NCI-H2196 treated with DMSO at 0.1 percent for 48 hours (cell line): ENCODE measurements around the gene RNLS.
"Not testable (repeated sequence)": the region's sequence is repeated elsewhere in the genome, so short reads cannot be mapped to it uniquely, and the experiment has no call there.

Experiments used
- DNase-seq: peaks from one replicate; lab custom pipeline; 2025; ENCODE audit not compliant: unreplicated experiment; lab: John Stamatoyannopoulos, UW

The RNLS gene

DNA sequence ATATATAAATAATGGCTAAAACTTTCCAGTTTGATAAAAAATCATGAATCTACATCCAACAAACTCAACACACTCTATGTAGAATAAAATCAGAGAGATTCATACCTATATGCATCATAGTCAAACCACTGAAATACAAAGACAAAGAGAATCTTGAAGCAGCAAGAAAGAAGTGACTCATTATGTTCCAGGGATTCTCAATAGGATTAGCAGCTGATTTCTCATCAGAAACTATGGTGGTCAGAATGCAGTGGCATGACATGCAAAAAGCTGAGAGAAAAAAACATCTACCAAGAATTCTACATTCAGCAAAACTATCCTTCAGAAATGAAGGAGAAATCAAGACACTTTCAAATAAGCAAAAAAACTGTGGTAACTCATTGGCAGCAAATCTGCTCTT is 187.4 kb downstream of the RNLS start:
- DNase-seq, result no peak

DNA sequence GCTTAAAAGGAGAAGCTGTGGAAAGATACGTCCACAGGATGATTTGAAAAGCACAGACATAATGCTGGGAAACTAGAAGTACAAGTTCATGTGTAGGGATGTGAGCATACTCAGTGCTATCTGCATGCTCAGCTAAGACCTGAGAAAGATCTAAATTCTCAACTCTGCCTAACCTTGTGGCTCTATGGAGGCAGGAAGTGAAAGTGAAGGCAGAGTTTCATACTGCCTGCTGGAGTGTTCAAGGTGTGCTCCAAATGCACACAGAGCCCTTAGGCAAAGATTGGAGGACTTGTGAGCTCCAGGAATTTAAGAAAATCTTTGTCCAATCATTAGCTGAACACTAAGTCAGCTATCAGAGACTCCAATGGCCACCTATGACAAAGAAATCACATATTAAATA is 190.9 kb downstream of the RNLS start:
- DNase-seq, result no peak

DNA sequence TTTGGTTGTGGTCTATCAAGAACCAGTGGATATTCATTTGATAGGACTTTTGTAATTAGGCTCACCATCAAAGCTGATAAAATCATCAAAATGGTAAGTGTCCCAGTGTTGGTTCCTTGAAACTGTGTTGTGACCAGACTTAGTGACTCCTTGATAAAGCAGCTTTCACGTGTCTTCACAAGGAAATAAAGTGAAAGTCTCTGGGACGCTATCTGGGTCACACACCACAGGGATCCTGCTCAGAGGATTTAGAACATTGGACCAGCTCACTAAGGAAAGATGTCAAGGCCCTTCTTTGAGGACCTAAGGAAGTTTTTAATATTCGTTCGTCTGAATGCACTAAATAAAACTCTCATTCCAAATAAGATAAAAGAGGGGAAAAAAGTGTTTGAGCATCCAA is 193.1 kb downstream of the RNLS start:
- DNase-seq, result no peak

DNA sequence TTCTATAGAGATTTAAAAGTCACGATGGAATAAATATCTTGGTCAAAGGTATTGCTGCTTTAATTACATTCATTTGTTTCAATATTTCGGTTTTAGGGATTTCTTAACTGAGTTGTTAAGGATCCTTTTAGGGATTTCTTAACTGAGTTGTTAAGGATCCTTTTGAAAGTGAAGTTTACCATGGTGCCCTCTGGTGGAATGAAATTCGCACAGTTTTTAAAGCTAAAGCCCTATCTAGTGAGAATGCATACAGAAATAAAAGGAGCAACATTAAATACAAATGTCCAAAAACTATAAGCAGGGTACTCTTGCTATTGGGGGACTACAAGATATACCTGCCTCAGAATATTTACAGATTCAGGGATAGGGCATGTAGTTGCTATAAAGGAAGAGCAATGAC is 193.7 kb downstream of the RNLS start:
- no peak for DNase-seq

DNA sequence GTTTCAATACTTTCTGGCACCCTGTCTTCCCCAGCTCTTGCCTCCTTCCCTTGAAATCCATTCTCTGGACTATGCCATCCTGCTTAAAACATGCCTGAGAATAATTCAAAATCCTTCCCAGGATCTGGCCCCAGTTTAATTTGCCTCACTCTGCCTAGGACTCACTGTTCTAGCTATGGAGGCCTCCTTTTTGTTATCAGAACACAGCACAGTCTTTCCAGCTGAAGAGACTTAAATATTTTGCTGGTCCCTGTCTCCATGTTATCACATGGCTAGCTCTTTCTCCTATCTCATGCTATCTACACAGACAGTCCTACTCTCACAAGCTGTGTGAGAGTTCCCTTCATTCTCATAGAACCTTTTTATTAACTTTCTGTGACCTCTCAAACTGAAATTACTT is 194.8 kb downstream of the RNLS start:
- DNase-seq, result no peak

DNA sequence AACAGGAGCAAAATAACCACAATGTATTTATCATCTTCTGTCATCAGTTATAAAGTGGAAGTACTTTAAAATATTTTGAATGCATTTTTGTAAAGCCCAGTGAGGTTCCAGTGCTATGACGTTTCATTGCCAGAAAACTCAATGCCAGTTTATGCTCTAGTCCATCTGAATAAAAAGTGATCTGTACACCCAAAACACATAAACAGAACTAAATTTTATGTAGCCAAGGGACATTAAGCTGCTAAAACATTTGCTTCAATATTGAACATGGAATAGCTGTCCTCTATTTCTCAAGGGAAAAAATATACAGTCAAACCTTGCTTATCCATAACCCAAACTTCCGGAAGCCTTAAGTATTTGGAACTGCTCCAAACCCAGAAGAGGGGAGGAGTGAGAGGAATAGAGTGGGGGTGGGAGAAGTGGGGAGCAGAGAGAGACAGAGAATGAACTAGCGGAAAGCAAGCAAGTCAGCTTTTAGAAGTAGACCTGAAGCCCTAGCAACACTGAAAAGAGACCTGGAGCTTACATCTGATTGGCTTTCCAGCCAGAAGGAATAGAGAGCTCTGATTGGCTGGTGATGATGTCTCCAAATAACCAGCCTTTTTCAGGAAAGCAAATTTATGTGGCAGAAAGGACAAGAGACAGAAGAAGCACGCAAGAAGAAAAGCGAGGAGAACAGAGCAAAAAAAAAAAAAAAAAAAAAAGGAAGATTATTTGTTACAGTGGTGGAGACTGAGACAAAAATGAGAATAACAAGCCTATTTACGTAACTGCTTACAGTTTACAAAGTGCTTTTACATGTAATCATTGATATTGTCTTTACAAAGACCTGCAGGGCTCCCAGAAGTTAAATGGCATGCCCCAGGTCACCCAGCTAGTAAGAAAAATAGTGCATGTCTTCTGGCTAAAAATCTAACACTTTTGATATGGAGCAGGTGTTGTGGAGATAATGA is 196.0 kb downstream of the RNLS start:
- no peak for DNase-seq

DNA sequence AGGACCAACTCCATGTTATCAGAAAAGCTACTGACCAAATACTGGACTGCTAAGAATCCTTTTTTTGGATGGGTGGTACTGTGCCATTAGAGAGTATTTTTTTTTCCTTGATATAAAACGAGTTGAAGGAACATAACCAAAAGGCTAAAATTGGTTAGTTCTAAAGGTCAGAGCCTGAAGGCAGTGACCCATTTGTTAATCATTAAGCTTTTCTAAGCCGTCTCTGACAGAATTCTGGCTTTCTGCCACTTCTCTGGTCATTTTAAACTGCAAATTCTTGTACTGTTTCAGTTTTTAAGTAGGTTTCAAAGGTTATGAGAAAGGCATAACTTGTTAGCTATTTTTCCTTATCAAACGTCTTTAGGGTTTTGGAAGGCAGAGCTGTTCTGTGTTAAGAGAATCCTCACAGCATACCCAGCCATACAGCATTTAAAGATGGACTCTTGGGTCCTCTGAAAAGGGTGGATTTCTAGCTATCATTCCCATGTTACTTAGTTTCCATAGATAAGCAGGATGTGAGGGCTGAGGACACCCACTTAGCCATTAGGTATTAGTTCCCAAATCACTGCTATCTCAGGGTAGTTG is 196.8 kb downstream of the RNLS start:
- DNase-seq, result no peak

DNA sequence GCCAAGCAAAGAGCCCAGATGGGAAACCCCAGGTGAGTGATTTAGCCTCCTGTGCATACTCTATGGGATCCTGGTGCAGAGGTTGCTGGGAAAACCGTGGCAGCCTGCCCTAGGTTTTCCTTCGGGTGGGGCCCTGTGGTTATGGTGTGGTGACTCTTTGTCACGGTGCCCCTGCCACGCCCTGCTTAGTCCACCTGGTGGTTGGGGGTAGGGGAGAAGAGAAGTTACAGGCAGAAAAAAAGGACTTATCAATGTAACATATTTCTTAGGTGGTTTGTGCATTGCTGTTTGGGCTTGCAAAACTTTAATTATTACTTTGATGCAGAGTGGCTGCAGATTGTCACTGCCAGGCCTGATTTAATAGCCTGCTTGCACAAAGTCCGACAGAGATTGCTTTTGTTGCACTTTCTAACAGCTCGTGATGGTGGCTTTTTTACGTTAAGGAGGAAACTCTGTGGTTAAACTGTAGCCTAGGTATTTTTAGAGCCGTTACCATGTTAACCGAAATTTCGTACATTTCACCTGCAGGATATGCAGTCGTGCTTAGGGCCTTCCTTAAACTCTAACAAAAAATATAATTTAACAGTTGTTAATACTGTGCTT is 197.4 kb downstream of the RNLS start:
- DNase-seq, result no peak

DNA sequence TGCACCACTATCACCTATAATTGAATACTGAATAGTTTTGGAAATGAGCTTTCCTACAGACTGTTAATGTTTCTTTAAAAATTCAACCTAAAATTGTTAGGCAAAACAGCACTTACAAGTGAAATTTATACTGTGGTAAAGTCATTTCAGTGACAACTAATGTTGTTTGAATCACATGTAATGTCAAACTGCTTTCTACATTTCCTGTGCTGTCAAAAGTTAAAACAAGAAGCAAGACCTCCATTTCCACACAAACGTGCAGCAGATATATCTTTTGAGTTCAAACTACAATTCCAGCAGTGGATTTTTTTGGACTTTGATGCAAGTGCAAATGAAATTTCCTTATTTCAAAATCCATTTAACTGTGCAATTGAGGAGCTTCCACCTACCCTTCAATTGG is 199.8 kb downstream of the RNLS start:
- no peak for DNase-seq

DNA sequence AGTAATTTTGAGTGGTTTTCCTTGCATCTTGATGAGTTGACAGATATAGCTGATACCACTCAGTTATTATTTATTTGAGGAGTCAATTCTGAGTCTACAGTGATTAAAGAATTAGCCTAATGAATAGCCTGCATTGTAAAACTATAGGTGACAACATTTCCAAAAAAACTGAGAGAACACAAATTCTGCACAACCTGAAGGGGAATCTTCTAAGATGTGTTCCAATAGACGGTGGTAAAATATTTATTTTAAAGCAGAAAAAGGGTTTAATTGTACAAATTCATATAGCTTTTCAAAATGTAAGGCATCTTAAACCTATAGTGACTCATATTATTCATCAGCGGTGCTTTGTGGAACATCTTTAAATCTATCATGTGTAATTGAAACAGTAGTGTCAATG is 200.4 kb downstream of the RNLS start:
- no peak for DNase-seq

DNA sequence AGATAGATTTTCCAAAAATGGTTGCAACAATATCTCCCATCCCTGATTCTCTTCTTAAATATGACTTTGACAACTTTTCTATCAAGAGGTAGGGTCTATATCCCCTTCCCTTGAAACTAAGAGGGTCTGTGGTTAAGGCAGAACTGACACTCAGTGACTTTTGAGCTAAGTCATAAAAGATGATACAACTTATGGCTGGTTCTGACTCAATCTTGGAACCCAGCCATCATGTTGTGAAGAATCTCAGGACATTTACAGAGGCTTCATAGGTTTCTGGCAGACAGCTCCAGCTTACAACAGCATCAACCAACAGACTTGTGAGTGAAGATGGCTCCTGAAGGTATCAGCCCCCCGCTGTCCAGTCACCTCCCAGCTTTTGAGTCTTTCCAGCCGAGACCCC is 203.5 kb downstream of the RNLS start:
- DNase-seq, result no peak

DNA sequence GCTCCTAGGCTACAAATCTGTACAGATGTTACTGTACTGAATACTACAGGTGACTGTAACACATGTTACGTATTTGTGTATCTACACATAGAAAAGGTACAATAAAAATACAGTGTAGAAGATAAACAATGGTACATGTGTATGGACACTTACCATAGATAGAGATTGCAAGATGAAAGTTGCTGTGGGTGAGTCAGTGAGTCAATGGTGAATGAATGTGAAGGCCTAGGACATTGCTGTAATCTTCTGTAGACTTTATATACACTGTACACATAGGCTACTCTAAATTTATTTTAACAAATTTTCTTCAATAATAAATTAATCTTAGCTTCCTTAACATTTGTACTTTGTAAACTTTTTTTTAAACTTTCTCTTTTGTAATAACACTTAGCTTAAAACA is 205.6 kb downstream of the RNLS start:
- DNase-seq, result no peak

DNA sequence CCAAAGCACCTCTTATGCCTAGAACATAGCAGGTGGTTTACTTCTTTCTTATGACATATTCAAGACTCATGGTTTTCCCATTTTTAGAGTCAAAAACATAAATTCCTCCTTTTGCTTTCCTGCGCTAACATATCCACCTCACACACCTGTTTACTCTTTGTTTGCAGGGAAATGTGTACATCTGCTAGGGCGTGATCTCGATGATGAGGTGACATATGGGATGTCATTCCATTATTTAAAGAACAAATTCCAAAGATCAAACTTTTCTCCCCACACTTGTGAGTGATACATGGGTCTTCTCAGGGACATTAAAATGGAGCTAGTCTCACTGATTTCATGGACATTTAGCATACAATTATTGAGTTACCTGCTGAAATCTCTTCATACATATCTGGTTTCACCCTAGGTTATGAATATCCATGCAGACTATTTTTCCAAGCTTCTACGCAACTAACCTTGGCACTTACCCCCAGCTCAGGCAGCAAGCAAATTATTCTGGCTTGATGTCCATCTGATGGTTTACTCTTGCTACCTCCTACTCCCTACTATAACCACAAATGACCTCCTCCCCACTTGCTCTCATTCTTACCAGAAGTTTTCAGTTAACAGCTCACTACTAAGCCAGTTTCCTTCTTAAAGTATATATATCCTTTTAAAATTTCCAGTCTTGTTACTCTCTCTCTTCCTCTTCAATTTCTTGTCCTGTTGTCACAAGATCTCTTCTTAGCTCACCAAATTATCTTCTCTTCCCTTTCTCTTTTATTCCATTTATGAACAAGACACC is 208.5 kb downstream of the RNLS start:
- DNase-seq, result no peak

DNA sequence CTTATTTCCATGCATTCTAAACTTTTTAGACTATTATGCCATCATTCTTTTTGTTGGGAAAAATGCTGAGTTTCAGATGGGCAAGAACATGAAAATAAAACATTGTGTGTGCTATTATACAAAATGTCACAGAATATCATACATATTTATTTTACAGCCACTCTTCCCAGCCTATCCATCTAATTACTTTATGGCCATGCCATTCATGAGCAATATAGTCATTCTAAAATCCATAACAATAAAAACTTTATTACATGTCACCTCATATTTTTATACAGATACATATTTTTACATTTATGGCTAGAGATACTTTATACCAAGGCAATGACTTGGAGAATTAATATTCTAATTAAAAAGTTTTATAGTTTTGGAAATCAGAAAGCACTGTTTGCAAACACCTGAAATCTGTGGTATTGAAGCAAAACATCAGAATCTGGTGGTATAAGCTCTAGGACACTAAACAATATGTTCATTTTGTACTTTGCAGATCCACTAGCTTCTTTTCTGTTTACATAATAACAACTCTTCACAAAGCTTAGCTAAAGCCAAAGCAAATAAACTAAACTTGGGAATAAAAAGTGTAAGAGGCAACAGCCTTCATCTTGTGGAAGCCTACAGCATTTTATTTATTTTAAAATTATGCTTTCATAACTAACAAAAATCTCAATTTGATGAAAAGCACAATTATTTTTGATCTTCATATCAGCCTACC is 210.1 kb downstream of the RNLS start:
- no peak for DNase-seq

DNA sequence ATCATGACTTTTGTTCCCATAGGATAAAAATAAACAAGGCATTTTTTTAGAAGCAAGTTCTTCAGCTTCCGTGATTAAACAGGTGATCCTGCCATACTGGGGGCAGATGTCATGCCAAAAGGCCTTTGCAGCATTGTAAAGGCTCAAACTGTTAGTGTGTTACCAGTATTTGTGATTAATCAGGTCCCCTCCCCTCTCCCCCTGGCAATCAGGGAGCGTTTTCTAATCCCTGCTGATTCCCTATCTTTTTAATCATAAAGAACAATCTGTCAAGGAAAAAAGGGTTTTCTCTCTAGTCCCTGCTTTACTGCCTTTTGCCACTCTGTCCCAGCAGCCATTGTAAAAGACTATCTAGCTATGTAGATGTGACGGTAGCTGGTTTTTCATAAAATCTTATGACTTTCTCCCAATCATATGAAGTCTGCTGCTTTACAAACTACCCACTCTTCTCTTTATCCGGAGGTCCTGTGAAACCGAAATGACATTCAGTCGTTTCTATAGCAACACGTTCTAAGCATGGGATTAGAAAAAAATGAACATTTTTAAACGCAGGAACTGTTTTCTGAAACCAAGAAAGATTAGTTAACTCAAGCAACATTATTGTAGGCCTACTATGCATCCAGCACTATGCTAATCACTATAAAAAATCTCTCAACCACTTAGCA is 210.9 kb downstream of the RNLS start:
- no peak for DNase-seq

DNA sequence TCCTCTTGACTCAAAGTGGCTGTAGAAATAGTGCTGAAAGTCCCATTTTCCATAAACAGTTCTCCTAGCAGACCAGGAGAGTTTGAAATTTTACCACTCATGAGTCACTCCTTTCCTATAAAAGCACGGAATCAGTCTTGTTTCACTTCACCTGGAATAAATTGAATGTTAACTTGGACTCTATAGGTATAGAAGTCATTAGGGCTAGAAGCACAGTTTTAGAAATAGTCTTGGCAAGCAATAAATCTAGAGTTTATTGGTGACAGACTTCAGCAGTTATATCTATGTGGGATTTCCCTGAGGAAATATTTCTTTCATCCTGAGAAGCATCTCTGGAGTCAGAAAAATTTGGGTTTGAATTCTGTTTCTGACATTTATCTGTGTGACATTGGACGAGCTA is 212.4 kb downstream of the RNLS start:
- no peak for DNase-seq

DNA sequence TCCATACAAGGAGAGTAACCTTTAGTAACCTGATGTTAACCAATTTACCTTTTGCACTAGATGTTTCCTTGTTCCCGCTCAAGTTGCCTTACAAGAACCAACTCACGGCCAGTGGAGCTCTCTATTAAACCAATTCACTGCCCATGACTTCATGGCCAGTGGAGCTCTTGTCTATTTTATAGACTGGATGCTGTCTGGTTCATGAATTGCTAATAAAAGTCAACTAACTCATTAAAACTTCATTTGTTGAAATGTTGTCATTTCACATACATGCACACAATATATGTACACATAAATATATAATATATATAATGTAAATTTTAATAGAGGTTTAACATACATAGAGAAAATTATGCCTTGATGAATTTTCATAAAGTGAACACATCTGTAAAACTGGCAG is 216.3 kb downstream of the RNLS start:
- no peak for DNase-seq

DNA sequence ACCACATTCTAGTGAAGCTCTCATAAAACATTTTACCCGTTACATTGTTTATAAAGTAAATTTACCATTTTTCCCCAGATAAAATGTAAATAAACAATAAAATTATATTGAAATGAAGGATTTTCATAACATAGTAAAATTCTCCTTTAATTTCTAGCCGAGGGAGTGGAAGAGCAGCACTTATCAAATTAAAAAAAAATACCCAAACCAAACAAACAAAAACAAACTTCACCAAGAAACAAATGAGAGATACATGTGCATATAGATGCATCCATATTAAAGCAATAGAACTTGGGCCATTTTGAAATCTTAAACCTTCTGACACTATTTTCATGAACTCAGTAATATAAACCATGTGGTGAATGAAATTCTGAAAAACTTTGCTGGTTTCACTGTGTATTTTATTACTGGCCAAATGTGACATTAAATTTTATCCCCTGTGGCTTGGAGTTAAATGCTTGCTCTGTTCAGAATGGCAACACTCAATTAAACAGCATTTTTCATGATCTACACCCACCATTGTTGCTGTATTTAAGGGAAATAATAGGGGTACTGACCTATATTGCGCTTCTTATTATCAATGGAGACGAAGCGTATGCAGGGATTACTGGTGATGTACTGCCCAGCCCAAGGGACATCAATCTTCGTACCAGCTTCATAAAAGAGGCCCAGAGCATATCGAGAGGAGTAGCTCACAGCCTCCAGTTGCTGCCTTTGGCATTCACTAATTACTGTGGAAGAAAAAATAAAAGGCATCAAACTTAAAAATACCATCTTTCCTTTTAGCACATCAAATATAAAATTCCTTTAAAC is 220.9 kb downstream of the RNLS start:
- no peak for DNase-seq

DNA sequence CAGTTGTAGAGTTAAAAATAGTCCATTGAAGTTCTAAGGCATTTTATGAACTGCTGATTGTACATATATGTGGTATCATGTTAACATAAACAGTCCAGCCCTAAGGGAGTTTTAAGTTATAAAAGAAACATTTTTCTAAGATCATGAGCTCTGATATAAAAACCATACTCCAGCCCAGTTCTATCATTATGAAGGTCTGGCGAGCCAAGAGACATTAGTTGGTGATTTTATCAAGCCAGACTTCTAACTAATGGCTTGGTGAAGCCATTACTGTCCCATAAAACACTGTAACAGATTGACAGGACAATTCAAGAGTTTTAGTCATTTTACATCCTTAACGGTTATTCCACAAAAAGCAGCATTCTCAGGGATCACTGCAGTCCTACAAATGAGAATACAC is 221.6 kb downstream of the RNLS start:
- DNase-seq, result no peak

DNA sequence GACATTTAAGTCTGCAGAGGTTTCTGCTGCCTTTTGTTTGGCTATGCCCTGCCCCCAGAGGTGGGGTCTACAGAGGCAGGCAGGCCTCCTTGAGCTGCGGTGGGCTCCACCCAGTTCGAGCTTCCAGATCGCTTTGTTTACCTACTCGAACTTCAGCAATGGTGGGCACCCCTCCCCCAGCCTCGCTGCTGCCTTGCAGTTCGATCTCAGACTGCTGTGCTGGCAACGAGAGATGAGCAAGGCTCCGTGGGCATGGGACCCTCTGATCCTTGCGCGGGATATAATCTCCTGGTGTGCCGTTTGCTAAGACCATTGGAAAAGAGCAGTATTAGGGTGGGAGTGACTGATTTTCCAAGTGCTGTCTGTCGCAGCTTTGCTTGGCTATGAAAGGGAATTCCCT is 227.4 kb downstream of the RNLS start:
- not testable (repeated sequence) for DNase-seq
